Activated CD8-positive, alpha-beta memory T cell treated with anti-CD3 and anti-CD28 coated beads for 4 hours (primary cell): ENCODE measurements around the gene OGFOD2.

ENCODE experiments used
- DNase-seq, 2 donors: peaks; one replicate each; pipeline ENCODE4 v3.0.0-alpha.2; 2020; ENCODE audit warnings: low read depth in 2 of 2

OGFOD2 gene

DNA sequence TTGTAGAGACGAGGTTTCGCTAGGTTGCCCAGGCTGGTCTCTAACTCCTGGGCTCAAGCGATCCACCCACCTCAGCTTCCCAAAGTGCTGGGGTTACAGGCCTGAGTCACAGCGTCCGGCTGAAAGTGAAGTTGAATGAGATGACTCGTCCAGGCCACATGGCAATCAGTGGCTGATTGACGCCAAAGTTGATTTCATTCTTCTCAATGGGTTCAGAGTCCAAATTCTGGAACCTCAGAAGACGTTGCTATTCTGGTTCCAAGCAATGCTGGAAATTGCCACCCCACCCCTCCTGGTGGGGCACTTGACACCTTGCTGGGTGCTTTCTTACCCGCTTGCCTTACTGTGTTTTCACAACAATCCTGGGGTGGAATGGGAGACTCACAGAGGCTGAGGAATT is 23.6 kb upstream of the OGFOD2 start:
- DNase-seq, result no peak

DNA sequence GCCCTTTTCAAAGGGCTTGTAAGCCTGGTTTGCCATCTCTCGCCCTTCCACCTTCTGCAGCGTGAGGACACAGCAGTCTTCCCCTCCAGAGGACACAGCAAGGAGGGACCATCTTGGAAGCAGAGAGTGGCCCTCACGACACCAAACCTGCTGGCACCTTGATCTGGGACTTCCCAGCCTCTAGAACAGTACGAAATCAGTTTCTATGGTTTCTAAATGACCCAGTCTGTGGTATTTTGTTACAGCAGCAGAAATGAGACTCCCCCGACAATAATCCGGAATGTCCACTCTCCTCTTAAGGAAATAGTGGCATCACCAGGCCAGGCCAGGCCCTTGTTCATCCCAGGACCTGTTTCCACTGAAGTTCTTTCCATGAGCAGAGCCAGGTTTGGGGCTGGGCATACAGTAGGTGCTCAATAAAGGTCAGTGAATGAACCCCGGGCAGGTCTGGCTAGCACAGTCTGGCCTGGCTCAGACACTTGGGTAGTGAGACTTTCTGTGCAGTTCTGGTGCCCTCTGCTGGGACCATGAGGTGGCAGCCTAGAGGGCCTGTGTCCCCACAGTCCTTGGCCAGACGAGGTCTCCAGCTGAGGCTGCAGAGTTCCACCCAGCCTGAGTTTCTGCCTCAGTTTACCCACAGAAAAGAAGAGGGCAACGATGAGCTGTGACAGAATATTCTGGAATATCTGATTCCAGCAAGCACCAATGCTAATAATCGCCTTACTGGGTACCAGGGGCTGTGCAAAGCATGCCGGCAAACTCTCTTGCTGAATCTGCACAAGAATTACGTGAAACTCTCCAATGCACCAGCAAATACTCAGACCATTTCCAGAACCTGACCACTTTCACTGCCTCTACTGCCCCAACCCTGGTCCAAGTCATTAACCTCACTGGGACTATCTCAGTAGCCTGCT is 22.8 kb upstream of the OGFOD2 start:
- DNase-seq, result peak; percentile 47 to 55

DNA sequence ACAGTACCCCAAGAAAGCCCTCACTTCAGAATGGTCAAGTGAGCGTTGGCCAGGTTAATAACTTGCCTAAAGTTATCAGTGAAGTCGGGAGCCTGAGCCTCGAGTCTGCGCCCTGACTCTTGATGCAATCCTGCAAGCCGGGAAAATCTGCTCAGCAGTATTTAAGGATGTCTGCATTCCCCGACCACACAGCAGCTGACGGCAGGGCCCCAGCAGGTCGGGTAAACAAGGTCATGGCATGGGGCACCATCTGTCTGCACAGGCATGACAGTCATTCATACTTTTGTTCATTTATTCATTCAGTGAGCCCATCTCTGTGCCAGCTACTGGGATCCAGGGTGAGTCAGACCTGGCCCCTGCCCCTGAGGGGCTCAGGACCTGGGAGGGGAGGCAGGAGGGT is 19.9 kb upstream of the OGFOD2 start:
- no peak for DNase-seq

DNA sequence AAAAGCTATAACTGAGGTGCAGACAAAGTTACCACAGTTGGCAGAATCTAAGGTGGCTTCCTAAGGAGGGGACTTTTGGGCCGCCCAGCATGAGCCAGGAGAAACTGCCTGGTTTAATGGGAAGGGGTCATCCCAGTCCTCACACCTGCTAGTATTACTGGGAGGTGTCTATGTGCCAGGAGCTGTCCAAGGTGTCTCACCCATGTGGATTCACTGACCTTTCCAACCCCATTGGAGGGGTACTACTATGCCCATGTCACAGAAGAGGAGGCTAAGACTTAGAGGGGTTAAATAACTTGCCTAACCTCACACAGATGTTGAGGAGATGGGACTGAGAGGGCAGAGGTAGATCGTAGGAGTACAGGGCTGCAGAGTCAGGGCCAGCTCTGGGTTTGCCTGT is 19.0 kb upstream of the OGFOD2 start:
- DNase-seq, result no peak

DNA sequence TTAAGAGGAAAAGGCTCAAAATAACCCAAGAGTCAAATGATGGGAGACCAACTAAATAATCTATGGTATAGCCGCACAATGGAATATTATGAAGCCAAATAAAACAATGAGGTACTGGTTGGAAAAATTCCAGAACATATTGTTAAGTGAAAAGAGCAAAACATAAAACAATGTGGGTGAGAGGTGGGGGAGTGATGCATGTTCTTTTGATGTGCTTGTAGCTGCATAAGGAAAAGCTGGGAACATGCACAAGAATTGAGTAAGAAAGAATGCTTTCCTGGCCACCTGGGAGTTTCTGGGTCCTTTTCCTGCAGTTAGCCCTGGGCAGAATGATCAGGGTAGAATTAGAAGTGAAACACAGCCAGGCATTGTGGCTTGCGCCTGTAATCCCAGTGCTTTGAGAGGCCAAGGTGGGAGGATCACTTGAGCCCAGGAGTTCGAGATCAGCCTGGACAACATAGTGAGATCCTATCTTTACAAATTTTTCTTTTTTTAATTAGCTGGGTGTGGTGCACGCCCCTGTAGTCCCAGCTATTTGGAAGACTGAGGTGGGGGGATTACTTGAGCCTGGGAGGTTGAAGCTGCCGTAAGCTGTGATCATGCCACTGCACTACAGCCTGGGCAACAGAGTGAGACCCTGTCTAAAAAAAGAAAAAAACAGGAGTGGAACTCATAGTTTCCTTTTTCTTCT is 16.7 kb upstream of the OGFOD2 start:
- no peak for DNase-seq

DNA sequence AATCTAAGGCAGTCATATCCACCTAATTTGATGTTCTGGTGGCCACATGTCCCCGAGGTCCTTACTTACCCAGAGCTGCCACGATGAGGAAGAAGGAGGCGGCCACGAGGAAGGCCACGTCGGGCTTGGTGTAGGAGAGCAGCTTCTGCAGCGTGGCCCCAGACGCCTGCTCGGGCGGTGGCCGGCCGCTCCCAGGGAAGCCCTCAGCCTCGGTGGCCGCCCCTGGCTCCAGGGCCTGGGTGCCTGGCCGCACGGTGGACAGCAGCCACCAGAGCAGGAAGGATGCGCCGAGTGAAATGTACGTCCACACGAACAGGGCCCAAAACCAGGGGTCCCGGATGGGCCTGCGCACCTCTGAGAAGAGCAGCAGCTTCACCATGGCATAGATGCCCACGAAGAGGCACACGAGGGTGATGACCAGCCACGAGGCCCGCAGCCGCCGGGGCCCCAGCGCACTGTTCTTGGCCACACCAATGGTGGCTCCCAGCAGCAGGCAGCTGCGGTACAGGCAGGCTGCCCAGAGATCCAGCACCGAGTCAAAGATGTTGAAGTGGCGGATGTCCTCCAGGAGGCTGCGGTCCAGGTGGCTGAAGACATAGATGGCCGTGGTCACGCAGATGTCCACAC is 15.4 kb upstream of the OGFOD2 start:
- no peak for DNase-seq

DNA sequence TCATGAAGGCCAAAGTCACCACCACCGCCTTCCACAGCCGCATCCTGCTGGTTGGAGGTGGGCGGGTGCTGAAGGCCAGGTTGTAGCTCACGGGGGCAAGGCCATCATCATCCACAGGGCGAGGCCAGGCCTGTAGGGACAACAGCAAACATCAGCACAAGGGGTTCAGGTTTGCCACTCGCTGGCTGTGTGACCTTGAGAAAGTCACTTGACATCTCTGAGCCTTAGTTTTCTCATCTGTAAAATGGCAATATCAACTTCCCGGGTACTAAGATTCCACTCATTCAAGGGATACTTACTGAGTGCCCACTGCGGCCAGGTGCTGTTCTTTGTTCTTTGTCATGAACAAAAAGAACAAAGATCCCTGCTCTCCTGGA is 14.9 kb upstream of the OGFOD2 start:
- no peak for DNase-seq

DNA sequence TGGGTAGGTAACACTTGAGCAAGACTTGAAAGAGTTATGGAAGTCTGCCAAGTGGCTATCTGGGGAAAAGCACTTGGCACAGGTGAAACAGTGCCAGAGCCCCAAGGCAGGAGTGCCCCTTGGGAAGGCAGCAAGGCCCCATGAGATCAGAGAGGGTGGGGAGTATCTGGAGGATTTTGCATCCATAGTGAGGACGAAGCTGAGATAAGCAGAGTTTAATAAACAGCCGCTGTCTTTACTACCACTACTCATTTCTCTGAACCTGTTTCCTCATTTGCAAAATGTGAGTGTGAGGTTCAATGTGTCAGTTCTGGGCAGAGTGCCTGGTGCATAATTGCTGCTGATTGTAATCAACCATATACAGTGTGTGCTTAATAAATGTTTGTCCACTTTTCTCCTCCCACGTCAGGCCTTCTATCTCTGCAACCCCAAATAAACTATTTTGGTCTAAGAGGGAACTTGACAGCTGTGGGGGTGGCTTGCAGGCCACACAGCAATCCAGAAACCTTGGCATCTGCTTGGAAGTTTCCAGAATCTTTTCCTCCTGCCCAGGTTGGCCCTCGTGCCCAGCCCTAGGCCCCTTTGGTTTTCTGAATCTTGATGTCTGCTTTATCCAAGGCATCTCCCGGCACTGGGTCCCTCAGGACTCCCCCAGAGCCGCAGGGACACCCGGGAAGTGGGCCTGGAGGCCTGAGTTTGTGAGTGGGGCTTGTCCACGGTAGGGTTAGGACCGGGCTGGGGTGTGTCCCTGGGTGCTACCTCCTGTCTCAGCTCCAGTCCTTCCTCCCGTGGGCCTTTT is 13.3 kb upstream of the OGFOD2 start:
- DNase-seq, result no peak

DNA sequence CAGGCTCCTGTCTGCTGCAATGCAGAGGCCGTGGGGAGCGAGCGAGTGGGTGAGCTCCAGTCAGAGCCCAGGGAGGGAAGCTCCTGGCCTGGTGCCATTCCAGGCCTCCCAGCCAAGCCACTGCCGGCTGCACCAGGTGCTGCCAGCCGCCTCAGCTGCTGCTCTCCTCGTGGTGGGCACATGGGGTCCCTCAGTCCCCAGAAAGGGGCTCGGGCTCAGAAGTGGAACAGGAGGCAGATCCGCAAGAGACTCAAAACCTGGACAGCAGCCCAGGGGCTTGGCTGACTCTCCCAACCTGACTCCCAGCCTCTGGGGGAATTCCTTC is 11.1 kb upstream of the OGFOD2 start:
- no peak for DNase-seq

DNA sequence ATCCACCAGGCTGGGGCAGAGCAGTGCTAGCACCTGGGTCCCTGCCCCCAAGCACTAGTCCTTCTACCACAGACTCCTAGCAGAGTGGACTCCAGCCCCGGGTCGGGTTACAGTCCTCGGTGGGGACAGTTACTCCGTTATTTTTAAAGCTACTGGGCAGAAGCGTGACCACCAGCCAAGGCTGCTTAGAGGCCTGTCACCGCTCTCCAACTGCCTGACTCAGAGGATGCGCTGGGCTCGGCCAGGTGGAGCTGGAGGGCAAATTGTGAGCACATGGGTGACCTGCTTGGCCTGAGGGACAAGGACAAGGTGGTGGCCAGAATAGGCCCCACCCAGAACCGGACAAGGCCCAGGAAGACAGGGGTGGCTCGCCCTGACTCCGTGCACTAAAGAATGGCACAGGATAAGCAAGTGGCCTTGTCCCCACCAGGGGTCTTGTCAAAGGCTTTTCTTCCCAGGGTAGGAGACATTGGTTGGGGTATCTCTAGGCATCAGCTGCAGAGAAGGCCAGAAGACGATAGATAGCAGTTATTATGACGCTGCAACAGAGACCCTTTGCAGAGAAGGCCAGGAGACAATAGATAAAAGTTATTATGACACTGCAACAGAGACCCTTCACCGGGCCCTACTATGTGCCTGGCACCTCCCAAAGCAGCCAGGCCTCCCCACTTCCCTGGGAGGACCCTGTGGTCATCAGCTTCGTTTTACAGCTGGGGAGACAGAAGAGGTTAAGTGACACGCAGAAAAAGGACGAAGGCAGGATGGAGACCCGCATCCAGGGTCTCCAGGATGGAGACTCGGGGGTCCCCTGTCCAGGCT is 10.4 kb upstream of the OGFOD2 start:
- DNase-seq, result no peak

DNA sequence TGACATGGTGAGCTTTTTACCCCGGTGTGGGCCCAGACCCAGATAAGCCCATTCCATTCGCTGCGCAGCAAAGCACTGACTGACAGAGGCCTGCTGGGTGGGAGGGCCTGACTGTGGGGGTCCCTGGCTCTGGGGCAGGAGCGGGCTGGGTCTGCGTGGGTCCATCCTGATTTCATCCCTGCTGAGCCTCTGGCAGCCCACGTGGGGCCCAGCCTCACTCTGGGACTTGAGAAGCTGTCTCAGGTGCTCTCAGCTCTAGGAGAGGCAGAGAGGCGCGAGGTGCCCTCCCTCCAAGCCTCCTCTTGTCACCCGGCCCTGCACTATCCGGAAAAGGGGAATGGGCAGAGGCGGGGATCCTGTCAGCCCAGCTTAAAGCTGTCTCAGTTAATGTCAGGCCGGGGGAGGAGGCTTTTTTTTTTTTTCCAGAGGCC is 9.7 kb upstream of the OGFOD2 start:
- no peak for DNase-seq

DNA sequence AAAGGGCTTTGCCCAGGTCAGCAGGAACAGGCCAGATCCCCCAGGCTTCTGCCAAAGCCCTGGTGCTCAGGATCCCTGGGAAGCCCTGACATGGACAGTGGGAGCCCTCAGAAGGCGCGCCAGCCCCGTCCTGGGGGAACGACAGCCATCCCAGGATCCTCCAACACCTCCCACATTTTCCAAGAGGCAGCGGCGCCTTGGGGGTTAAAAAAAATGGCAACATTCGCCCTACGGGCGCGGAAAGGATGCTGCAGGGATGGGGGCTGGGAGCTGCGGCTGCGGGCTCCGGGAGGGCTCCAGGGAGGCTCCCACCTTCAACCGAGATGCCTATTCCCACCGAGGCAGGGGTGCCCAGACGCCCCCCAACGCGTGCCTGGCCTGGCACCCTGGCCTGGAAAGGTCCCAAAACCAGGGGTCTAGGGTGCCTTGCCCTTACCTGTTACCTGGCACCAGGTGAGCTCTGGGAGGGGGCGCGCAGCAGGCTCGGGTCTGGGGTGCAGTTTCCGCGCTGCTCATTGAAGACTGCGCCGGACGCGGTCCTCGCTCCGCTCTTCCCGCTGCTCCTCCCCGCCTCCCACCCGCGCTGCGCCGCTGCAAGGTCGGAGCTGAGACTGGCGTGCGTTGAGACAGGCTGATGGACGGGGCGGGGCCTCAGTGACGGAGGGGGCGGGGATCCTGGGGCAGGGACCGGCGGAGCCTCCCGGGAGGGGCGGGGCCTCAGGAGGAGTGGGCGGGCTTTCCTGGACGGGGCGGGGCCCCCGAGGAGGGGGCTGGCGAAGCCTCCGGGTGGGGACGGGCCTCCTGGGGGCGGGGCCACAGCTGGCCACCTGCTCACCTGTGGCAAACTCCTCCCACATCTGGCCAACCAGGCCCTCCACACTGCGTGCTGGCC is 8.9 kb upstream of the OGFOD2 start, which contains the start of gene ABCB9:
Gene ABCB9, minus strand, starts transcription at position 613 of the 892 bp plus-strand sequence. CDS start 6,228 bp downstream, outside the sequence.
- DNase-seq, result peak; percentile 85 to 86

DNA sequence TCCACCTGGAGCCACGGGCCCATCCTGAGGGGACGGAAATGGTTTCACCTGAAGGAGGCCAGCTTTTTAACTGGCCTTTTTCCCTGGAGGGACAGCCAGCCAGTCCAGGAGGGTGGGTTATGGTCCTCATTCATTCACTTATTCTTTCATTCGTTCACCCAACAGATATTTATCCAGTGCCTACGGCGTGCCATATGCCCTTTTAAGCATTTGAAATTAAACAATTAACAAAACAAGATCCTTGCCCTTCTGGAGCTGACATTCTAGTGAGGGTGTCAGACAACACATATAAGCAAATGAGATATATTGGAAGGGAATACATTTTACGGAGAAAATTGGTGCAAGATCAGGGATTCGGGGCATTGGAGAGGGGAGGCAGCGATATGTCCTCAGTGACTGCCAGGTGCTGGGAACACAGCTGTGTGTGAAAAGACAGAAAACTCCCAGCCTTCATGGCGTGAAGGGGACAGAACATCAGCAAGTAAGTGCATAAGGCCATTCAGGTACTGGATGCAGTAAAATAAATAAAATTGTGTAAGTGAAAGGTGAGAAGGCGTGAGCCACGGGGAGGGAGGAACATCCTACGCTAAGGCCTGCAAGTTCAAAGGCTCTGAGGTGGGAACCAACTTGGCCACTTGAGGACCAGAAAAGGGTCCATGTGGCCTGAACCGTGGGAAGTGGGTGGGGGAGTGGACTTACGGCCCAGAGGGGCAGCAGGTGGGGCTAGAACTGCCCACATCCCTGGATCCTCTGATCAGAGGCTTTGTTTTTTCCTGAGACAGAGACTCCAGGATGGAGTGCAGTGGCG is 8.1 kb upstream of the OGFOD2 start:
- DNase-seq, result no peak

DNA sequence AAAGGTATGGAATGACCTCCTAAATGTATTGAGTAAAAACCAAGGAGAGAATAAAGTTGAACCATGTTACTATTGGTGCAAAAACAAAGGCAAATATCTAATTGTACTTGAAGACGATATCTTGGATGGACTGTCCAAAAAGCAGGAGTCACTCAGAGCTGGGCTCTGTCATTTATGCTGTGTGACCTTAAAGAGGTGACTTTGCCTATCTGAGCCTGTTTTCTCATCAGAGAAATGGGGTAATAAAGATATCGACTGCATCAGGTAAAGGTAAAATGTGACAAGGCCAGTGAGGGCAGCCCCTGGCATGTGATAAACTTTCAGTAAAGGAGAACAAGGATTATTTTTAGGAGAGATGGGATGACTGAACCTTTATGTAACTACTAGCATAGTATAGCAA is 6.9 kb upstream of the OGFOD2 start:
- DNase-seq, result no peak

DNA sequence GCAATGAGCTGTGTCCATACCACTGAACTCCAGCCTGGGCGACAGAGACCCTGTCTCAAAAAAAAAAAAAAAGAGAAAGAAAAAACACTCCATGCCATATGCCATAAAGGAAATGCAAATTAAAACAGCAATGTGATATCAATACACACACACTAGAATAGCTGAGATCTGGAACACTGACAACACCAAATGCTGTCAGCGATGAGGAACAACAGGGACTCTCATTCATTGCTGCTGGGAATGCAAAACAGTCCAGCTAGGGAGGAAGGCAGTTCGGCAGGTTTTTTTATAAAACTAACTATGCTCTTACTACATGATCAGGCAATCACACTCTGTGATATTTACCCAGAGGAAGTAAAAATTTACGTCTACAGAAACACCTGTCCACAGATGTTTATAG is 5.4 kb upstream of the OGFOD2 start:
- no peak for DNase-seq

DNA sequence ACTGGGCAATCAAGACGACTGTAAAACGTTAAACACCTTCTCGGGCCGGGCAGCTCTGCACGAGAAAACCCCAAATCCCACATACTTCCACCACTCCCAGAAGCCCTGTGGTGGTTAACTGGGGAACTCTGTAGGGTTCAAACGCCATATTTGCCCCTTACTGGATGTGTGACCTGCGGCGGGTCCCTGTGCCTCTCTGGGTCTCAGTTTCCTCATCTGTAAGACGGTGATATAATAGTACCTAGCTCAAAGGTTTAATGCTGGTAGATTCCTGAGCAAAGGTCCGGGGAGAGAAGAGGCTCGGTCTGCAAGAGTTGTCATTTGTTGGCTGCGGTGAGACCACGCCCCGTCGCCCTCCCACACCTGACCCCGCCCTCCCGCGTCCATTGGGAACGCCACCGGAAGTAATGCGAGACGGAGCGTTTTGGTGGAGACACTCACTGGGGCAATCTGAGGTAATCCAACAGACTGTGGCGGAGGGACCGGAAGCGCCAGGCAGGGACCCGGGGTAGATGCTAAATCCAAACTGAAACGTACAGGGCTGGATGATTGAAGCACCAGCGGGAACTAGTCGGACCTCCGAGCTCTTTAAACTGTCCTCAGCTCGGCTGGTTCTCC is 661 bp upstream of the OGFOD2 start:
- DNase-seq, result peak; percentile 98 to 99

DNA sequence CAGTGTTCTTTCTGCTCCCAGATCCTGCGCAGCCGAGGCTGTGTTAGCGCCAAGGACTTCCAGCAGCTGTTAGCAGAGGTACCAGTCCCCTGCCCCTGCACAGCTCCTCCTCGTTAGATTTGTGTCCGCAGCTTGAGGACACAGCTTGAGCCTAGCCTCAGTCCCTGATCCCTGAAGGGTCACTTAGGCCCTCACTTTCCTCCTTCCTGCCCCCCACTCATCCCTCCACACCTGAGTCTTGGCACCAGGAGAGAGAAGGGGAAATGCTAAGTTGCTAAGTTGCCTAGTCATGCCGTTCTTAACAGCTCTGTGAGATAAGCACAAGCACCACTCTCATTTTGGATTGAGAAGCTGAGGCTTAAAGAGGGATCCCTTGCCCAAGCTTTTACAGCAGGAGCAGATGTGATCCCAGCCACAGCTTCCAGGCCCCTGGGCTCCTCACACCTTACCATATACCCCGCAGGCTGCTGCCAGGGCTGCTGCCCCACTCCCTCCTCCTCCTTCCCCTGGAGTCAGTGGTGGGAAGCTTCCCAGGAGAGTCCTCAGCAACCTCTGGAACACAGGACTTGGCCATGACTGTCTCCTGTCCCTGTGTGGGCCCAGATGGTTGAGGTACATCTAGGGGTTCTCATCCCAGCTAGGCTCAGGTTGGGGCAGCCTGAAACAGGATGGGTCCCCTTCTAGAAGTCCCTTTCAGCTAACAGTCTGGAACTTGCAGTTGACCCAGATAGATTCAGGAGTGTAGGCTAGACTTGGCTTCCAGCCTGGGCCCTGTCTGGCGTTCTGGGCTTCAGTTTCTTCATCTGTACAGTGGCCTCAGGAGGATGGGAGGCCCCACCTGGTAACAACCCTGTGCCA is 975 bp downstream of the OGFOD2 start:
- no peak for DNase-seq

DNA sequence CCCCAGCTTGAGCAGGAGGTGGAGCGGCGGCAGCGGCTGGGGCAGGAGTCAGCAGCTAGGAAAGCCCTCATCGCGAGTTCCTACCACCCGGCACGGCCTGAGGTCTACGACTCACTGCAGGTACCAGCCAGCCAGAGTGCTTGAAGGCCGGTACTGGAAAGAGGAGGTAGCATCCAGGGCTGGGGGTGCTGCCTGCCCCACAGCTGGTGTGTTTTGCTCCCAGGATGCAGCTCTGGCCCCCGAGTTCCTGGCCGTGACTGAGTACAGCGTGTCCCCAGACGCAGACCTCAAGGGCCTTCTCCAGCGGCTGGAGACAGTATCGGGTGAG is 1.6 kb downstream of the OGFOD2 start:
- DNase-seq, result no peak
